HG02943 (cell line): ENCODE results near the gene NAGS.
"Not testable (repeated sequence)": the region's sequence is repeated elsewhere in the genome, so short reads cannot be mapped to it uniquely, and the experiment has no call there.

Experiments
- ATAC-seq: cut with Tn5 transposase; IDR thresholded peaks from one replicate; pipeline ENCODE4 v1.9.1; 2021; ENCODE audit warnings: mild to moderate bottlenecking, low read depth, moderate library complexity; ENCODE audit not compliant: unreplicated experiment

The NAGS gene

GRCh38 chr17:44037471-44037870 is 33.0 kb downstream of the NAGS start:
- no peak for ATAC-seq

- ATAC-seq, result no peak
Measured at GRCh38 chr17:44038604-44039011, 34.2 kb downstream of the NAGS start.

- no peak for ATAC-seq
Measured at GRCh38 chr17:44039829-44040635, 35.6 kb downstream of the NAGS start.

- no peak for ATAC-seq
Measured at GRCh38 chr17:44043272-44043696, 38.9 kb downstream of the NAGS start.

- ATAC-seq, result no peak
Measured at GRCh38 chr17:44044071-44044470, 39.6 kb downstream of the NAGS start.

GRCh38 chr17:44045486-44045885 is 41.1 kb downstream of the NAGS start:
- ATAC-seq, result no peak

GRCh38 chr17:44046893-44047292 is 42.5 kb downstream of the NAGS start:
- ATAC-seq, result not testable (repeated sequence)

GRCh38 chr17:44049294-44050060 is 45.1 kb downstream of the NAGS start:
- ATAC-seq, result no peak

GRCh38 chr17:44053125-44053872 is 48.9 kb downstream of the NAGS start:
- no peak for ATAC-seq
